ENCODE results near the gene CABCOCO1.

The CABCOCO1 gene

DNA sequence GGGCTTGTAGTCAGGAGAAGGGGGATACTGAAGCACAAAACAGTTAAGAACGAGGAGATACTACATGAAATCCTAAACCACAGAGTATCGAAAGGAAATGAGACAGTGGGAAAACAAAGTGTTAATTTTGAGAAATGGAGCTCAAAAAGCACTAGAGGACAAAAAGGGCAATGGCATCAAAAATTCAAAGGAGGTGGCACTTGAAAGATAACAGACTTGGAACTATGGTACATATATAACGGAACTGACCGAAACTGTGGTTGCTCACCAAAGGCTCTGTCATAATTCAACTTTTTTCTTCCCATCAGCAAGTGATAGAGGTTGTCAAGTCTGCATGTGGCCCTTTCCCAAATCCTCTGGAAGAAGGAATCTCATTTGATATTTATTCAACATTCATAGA is 97.0 kb downstream of the CABCOCO1 start:
- DNase-seq, result no peak

DNA sequence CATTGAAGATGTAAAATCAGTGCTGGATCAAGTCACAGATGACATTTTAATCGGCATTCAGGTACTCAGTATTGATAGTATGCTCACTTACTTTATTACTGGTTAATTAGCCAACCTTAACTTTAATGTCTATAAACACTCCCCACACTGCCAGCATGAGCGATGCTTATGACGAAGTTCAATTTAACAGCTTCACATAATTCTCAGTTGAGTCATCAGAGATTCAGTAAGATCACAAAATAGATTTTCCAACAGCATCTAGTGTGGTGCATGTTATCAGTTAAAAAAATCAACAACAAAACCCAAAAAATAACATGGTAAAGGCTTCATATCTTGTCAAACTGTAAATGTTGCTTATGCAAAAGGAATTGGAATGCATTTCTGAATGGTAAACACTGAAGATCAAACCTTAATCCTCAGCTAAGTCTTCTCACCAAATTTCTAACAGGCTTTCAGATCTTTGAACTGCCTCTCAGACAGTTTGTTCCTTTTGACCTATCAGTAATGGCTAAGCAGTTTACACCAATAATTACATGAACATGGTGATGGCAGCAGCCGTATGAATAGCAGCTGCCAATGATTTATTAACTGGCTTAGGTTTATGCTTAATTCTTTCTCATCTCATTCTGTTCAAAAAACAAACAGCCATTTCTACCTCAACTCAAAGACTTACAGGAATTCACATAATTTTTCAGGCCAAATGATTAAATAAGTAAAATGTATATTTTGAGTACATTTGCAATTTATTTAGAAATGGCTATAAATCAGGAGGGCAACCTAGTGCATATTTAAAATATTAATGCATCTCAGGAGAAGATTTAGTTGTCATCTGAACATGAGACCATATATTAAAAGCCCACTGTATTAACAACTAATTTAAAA is 98.5 kb downstream of the CABCOCO1 start:
- no peak for DNase-seq

DNA sequence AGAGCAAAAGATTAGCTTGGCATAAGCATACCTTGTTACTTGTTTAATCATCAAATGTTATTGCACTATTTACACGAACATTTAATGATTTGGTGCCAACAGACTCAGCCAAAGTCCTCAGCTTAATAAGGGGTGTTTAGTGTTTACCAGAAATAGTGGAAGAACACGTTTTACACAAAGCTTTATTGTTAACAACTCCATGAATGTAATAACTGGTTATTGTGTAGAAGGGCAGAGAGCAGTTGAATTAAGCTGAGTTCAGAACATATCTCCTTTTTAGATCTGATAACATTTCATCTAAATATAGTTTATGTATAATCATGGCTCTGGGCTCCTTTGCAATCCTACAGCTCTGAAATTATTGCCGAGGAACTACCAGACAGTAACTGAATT is 99.1 kb downstream of the CABCOCO1 start:
- DNase-seq, result no peak

DNA sequence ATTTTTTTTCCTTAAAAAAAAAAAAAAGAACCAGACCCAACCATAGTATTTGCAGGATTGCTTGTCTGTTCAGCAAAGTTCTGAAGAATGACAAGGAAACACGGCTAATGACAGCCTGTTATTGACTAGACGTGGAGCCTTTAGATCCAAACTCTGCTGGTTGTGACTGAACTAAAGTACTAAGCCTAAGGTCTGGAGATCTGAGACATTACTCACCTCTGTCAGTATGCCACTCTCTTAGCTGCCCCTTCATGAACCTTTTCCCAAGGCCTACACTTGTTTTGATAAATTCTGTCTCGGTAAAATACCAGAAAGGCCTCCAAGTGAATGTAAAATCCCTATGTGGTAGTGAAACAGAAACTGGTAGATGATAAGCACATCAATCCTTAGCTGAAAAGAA is 101.0 kb downstream of the CABCOCO1 start:
- no peak for DNase-seq

DNA sequence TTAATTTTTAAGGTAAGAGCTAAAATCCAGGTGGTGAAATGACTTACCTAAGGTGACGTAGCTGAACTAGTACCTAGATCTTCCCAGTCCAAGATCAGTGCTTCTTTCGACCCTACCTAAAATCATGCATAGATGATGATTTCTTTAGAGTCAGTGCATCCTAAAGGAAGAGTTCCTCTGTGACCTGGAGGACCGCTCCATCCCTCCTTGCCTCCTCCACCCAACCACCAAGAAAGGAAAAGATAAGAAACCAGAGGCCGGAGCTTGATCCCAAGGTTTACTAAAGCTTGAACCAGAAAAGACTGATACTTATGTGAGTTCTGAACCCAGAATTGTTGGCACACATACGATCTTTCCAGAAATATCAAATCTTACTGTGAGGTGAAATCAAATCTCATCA is 101.8 kb downstream of the CABCOCO1 start:
- DNase-seq, result no peak

DNA sequence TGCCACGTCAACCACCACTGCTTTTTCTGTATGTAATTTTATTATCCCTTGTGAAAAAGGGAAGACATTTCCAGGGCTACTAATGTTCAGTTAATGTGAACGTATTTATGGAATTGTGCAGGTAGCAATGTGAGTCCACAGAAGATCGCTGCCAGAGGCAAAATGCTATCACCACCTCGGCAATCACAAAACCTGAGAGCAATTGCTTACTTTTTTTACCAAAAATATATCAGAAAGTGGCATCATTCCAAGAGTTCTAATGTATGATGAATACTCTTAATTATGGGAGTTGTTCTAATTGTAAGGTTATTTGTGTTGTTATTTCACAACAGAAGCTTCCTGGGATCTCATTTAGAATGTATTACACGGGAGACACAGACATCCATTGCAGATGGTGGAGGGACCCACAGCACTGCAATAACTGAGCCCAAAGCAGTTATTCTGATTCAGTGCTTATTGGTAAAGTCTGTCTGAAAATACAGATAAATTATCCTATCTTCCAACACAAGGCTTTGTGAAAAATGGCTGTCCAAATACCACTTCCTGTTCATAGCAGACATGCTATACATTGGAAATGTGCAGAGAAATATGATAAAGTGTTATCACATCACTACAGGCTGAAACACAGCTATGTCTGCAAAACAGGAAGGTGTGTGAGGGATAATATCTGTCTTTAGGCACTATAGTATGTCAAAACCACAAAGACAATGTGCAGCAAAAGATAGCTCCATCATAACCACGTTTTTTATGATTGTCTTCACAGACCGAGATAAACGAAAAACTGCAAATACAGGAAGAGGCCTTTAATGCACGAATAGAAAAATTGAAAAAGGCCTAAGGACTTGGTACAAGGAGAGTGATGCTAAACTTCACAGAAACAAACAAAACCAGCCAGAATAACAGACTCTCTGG is 102.7 kb downstream of the CABCOCO1 start:
- DNase-seq, result no peak

DNA sequence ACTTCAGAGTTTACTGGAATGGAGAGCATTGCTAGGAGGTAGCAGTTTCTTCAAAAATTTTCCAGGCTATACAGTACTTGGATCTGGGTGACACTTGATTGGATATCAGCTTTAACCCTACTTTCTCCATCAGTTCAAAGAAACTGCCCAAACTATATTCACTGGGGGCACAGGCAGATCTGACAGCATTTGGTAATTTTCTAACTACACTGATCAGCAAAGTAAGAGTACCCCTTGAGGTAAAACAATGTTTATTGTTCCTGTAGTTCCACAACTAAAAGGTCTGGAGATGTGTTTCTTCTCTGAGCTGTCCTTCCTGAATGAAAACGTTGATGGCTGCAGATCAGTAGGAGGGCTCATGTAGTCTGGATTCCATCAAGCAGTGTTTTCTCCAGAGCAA is 104.2 kb downstream of the CABCOCO1 start:
- no peak for DNase-seq

DNA sequence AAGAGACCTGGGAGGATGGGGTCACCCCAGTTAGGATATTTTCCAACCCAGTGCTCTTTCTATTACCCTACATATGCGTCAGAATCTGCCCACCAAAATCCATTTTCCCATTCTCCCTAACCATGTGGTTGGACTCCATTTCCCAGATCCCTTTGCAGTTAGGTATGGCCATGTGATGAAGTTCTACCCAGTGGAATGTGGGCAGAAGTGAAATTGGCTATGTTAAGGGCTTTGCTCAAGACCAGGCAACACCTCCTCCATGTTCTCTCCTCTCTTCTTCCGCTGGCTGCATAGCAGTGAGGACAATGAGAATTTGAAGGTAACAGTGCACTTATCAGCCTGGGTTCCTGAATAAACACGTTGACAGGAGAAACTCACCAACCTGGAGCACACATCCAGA is 111.3 kb downstream of the CABCOCO1 start:
- no peak for DNase-seq

DNA sequence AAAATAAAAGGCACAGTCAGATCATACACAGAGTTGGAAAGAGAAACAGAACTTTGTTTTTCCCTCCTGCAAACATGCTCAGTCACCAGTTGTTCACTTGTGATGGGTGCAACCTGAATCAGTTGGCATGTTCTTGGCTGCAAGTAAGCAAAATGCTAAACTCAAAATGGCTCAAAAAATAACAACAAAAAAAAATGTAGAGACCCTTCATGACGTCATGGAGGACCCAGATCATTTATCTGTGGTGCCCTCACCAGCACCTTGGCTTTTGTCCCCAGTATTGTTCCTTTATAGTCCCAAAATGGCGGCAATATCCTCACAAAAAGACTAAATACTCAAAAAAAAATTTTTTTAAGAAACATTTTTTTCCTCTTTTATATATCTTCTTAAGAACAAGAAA is 112.4 kb downstream of the CABCOCO1 start:
- no peak for DNase-seq

DNA sequence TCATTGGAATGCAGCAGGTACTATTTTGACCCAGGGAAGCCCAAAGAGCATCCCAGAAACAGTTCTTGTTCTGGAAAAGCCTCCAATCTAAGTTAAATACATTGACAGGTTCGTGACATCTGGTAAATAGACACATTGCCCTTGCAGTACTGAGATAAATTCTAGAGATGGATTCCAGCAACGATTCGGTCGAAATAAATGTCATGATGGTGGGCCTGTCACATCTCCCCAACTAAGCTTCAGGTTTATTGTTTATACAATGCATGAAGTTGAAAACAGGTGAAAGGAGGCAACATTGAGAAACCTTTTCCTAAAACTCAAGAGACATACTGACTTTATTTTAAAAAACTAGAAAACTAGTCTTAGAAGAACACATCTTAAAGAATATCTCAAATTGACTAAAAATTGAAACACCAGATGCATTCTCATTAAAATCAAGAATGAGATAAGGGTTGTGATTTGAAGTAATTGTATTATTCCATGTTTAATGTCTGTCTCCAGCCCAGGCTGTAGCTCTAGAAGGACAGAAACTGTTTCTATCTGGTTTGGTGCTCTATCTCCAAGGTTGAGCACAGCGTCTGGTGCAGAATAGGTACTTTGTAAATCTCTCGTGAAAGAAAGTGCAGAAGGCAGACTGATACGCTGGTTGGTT is 114.0 kb downstream of the CABCOCO1 start:
- DNase-seq, result no peak

DNA sequence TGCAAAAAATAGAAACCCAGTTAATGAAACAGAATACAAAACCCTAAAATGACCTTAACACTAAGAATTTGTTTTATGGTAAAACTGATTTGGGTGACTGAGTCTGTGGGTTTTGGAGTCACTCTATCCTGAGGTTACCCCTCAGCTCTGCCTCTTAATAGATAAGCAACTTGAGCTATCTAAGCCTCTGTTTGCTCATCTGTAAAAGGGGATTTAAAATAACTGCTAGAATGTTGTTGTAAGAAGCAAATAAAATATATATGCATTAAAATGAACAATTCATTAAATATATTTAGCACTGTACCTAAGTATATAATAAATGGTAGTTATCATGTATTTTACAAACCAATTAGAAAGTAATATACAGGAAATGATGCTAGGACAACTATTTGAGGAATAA is 115.4 kb downstream of the CABCOCO1 start:
- DNase-seq, result no peak

DNA sequence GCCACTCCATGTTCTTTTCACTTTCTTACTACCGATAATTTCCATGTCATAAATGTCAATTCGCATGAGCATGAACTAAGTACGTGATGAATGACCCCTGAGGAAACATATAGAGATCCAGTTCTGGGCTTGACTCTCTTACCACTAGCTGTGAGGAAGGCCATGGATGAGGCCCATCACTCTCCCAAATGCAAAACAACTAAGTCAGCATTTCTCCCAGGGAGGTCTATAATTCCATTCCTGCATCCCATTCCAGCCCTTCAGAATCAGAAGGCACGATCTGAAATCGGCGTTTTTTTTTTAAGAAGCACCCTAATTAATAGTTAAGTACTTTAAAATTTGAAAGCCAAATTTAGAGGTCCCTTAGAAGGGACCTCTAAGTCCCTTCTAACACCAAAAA is 116.5 kb downstream of the CABCOCO1 start:
- DNase-seq, result no peak

DNA sequence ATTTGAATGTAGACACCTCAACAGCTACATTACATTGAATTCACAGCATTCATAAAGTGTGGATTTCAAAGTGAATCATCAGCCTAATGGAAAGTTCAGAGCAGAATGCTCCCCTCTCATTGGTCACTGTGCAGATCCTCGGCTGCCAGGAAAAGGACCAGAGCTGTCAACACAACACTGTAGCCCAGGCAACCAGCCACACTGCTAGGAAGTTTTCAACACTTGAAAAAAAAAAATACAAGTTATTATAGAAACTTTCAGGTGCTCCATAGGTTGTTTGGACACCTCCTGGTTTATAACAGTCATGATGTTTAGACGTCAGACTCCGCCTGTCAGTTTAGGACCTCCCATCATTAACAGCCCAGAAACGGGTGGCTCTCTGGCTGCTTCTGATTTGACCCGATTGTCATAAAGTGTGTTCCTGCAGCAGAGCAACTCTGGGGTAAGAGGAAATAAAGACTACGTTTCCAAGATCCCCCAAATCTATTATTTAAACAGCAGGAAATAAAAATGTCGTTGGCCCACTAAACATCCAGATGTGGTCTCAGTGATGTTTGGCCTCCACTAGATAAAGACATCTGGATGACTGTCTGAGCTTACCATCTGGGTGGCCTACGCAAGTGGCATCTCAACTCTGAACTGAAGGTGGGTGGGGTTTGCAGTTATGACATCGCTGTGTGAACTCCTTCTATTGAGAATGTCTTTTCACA is 117.4 kb downstream of the CABCOCO1 start:
- DNase-seq, result no peak

DNA sequence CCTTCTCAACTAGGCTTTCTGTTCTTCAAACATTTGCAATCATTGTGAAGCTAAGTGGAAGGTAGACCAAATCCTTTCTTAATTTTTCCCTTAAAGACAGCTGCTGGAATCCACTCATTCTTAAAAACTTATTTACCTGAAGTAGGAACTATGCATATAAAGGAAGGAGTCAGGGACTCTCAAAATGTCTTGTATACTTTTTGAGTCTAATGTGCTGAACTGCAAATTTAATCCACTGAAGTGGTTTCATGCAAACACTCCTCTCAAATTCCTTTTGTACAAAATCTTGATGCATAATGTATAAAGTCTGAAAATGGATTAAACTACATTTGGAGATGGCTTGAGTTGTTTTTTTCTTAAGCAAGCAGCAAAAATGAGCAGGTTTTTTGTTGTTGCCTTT is 118.0 kb downstream of the CABCOCO1 start:
- no peak for DNase-seq

DNA sequence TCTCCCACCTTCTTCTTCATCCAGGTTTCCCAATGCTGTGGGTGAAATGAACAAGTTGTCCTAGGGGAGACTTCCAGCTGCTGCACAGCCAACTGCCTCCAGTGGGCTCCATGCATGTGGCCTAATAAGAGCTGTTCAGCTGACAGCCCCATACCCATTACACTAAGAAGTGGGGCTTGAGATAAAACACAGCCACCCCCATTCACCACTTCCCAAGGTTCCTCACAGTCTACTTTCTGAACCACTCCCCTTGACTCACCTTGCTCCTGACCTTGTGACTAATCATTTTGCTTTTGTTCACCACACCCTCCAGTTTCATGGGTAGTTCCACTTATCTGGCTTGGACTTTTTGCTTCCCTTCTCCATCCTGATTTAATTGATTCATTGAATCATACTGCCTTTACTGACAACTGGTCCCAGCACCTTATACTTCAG is 119.3 kb downstream of the CABCOCO1 start:
- no peak for DNase-seq

DNA sequence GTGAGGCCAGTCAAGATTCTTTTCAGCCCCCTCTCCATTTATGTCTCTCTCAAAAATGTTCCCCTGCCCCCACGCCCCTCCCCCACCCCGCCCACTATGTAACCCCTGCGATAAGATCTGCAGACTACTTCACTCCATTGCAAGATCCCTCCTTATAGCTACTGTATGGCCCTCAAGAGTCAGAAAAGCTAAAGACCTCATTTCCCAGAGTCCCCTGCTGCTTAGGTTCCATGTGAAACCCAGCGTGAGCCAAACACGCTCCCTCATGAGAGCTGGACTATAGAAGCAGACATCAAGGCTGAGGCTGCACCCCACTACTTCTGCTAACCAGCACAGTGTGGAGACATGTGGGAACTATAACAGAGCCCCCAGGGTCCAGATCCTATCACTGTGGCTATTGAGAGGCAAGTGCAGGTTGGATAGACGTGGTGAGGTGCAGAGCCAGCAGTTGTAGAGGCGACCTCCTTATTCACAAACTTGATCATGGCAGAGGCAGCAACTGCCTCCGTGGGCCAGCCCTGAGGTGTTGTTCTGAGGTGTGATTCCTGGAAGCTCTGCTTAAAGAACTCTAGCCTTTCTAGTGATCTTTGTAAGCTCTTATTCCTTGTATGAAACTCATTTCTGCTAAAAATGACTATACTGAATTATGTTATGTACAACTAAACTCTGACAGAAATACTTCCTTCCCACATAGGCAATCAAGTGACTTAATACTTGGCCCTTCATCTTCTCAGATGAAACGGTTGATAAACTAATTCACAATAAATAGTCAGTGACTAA is 121.8 kb downstream of the CABCOCO1 start:
- no peak for DNase-seq

DNA sequence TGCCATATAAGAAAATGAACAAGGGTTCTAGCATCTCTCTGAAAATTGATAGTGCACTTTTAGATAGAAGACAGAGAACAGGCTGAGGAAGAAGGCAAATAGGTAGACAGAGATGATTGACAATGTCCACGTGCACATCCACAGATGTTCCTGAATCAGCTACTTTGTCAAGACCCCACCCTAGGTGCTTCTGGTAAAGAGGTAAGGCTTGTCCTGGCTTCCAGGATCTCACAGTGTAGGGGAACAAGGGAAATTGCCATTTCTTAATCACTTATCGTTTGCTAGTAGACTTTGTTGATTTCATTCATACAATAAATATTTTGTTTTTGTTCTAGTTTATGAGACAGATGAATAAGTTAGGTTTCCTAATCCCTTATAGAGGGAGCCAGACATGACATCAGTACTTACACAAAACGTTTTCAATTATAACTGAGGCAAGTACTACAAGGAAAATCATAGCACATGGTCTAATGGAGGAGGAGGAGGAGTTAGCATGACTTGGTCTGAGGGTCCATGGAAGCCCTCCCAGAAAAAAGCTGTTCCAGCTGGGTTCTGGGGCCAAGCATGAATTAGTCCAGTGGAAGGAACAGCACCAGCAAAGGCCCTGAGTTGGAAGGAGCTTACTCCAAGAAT is 122.9 kb downstream of the CABCOCO1 start:
- no peak for DNase-seq

DNA sequence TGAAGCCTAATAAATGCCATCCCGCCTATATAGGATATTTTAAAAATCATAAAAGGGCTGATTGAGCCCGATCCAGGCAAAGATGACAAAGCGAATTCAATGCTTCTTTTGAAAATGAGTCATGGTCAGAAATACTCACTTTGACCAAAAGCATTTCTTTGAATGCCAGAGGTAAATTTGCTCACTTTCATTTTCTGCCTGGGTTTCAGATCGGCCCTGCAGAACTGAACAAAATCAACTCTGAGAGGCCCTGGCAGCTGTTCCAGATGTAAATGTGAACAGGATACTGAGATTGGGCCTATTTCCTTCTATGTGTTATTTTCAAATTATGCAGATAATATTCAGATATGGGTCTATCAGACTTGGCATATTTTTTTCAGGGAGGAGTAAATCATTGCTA is 124.0 kb downstream of the CABCOCO1 start:
- no peak for DNase-seq

DNA sequence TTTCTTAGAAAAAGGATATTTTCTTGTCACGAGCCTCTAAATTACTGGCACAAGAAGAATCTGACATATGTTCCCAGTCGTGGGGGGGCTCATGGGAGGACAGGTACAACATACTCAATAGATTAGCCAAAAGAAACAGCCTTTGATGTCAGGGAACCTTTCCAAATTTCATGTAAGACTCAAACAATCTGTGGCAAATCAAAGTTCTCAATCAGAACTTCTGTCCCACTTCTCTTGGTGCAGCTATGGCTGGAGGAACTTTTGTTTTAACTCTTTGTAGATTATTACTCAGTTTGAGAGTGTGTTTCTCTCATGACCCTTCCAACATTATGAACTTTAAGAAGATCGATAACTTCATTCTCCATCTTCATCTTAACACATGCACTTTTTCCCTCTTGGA is 124.4 kb downstream of the CABCOCO1 start:
- no peak for DNase-seq

DNA sequence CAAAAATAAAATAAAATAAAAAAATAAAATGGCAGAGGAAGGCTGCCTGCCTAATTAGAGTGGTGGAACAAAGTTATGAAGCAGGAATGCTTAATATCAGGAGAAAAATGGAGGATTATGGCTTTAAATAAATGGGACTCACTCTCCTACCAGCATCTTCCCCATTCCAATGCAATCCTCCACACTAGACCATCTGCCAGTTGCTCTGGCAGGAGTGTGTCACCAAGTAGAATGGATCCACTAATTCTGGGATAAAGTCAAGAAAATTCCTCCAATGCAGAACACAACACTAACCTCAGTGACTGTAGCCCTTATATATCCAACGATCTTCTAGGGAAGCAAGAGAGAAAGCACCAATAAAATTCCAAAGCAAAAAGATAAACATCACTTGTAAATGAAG is 126.3 kb downstream of the CABCOCO1 start:
- no peak for DNase-seq

DNA sequence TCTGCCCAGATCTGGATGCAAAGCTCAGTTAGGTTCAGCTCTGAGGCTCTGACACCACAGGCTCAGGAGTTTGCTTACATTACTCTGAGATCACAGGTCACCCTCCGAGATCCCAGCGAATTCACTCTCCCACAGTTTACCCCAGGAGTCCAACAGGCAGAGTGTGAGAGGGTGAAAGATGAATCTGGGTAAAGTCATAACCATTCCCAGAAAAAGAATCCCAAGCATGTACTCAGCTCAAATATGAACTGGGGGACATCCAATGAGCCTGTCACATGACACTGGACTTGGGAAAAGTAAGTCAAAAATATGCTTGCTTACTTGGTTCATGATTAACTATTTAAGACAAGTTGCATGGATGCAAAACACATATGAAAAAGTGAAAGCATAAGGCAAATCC is 128.5 kb downstream of the CABCOCO1 start:
- DNase-seq, result no peak
